ENCODE measurements around the gene ARVCF. TPM values are rescaled to one million over a fixed set of nuclear protein-coding genes. Genes with fewer than 3 reads are reported as not detected.

ARVCF gene
- 8.2 TPM for total RNA-seq (2021; ENCODE audit: unreplicated experiment)
- polyA plus RNA-seq (2012; ENCODE audit: insufficient read length), result 11.1 TPM
- percentile 39 among the genes with signal in this experiment for Bru-seq, nascent RNA
- percentile 47 among the genes with signal in this experiment for BruChase-seq, experiment 1, labeled RNA remaining after a 2-hour chase
- BruChase-seq, experiment 2, labeled RNA remaining after a 6-hour chase, result percentile 41 among the genes with signal in this experiment
- long read RNA-seq, partial matches to known transcripts, result 2 of 24 reads
- long read RNA-seq, other reads (novel, unspliced or antisense), result 22 of 24 reads

- Histone ChIP-seq H3K4me1 (ENCODE audit: control insufficient read depth, insufficient read depth, low read length) (peaks cover under 1% of the 10 kb centered on the region; the same call in 1 of the 2 replicates), H3K4me3 (ENCODE audit: low read depth in 2 of 2, low read length in 2 of 2) (peak within 1 kb of the TSS; percentile 58 to 64), H3K36me3 (ENCODE audit: control insufficient read depth, insufficient read depth, low read length) (no peaks in the 10 kb centered on the region; the same call in 1 of the 2 replicates), H3K27ac (ENCODE audit: low read length) (no peak within 1 kb of the TSS), H3K27me3 (ENCODE audit: control insufficient read depth, insufficient read depth, low read length) (no peaks in the 10 kb centered on the region), H3K9me3 (ENCODE audit: control insufficient read depth, insufficient read depth, low read depth, low read length) (no peaks in the 10 kb centered on the region)
- no peak for DNase-seq (ENCODE audit: low read depth, low spot score)
- TF ChIP-seq TCF7L2 (IDR thresholded peaks at IDR 0.05; ENCODE audit: low read depth, low read length) (no peak), SIN3A (IDR thresholded peaks at IDR 0.05; ENCODE audit: borderline replicate concordance, insufficient read depth, low read depth, low read length) (no peak), POLR2AphosphoS5 (IDR thresholded peaks at IDR 0.05; ENCODE audit: low read depth, low read length) (no peak), CTCF (IDR thresholded peaks at IDR 0.05) (no peak), REST (IDR thresholded peaks at IDR 0.05; ENCODE audit: insufficient read depth in 1 of 2, low read depth in 2 of 2, low read length in 1 of 2) (no peak)
- POLR2A ChIA-PET, result no interaction called here
- ATAC-seq, result peak; percentile 82
- in situ Hi-C loops (cut with HindIII; ENCODE audit: low pct_unique_long_range_greater_than_20kb, low sequenced_read_pairs) (no loop called here), intact Hi-C loops (cut with micrococcal nuclease; ENCODE audit: unreplicated experiment) (no loop called here)
- CTCF ChIA-PET, result no interaction called here
- BruUV-seq (replicated peaks), result no TSS peak
Measured at GRCh38 chr22:20016734-20017621, at the start of gene ARVCF. TSS of gene ARVCF (minus strand) at chr22:20016823. CDS start at chr22:19990794, 26,029 bp downstream.

GRCh38 chr22:20065896-20066616 is 49.4 kb upstream of the ARVCF start:
- no peaks in the 10 kb centered on the region for H3K4me1 ChIP-seq (ENCODE audit: control insufficient read depth, insufficient read depth, low read length)
- ATAC-seq (no peak), DNase-seq (ENCODE audit: low read depth, low spot score) (no peak)
- in situ Hi-C loops (cut with HindIII; ENCODE audit: low pct_unique_long_range_greater_than_20kb, low sequenced_read_pairs) (no loop called here), intact Hi-C loops (cut with micrococcal nuclease; ENCODE audit: unreplicated experiment) (no loop called here)
- no peaks in the 10 kb centered on the region for H3K36me3 ChIP-seq (ENCODE audit: control insufficient read depth, insufficient read depth, low read length)
- H3K4me3 ChIP-seq (ENCODE audit: low read depth in 2 of 2, low read length in 2 of 2), result no peak overlapping the region
- H3K27ac ChIP-seq (ENCODE audit: low read length), result no peak overlapping the region
- CTCF ChIA-PET, result no interaction called here
- H3K9me3 ChIP-seq (ENCODE audit: control insufficient read depth, insufficient read depth, low read depth, low read length), result no peaks in the 10 kb centered on the region
- no peaks in the 10 kb centered on the region for H3K27me3 ChIP-seq (ENCODE audit: control insufficient read depth, insufficient read depth, low read length)
- BruUV-seq (replicated peaks), result no TSS peak
- POLR2A ChIA-PET, result no interaction called here
- TF ChIP-seq TCF7L2 (IDR thresholded peaks at IDR 0.05; ENCODE audit: low read depth, low read length) (no peak), POLR2AphosphoS5 (IDR thresholded peaks at IDR 0.05; ENCODE audit: low read depth, low read length) (no peak), REST (IDR thresholded peaks at IDR 0.05; ENCODE audit: insufficient read depth in 1 of 2, low read depth in 2 of 2, low read length in 1 of 2) (no peak), SIN3A (IDR thresholded peaks at IDR 0.05; ENCODE audit: borderline replicate concordance, insufficient read depth, low read depth, low read length) (no peak), CTCF (IDR thresholded peaks at IDR 0.05) (no peak)

All from Panc1 (cell line).